Measurements from ENCODE around the gene SRPRA.

The SRPRA gene

DNA sequence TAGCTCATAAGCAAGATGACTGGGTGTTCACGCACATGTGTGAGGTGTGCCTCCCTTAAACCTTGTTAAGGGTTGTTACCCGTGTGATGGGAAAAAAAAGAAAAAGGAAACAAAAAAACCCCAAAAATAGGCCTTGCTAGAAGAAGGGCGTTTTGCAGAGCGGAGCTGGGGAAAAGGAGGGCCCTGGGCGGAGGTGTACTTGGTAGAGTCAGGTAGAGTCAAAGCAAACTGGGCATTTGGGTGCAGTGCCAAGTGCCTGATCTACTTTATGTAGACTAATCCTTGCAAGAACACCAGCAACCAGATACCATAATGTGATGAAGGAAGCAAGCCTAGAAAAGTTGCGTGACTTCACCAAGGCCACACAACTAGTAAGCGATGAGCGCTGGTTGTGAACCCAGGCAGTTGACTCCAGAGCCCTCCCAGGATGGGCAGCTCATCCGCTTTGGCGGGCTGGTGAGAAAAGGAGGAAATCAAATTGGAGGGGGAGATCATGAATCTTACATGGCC, 13.0 kb upstream of the SRPRA start:
- H3K27me3 ChIP-seq (ENCODE audit: control insufficient read depth, insufficient read depth, low read length), result no peaks in the 10 kb centered on the region
- no peaks in the 10 kb centered on the region for H3K9me3 ChIP-seq (replicated peaks; ENCODE audit: low read length)
- peaks cover 8% of the 10 kb centered on the region for H3K36me3 ChIP-seq (ENCODE audit: insufficient read depth, low read length)
- peak overlapping the region; percentile 79 for H3K4me3 ChIP-seq (ENCODE audit: low read length)
- H3K4me2 ChIP-seq (ENCODE audit: low read length), result peak overlapping the region; percentile 81
- H3K9ac ChIP-seq (ENCODE audit: low read depth, low read length), result no peak overlapping the region
- peaks cover 17% of the 10 kb centered on the region for H3K4me1 ChIP-seq (ENCODE audit: control insufficient read depth, insufficient read depth, low read length)

- Histone ChIP-seq H3K4me2 (ENCODE audit: low read length) (no peak overlapping the region), H3K27me3 (ENCODE audit: control insufficient read depth, insufficient read depth, low read length) (no peaks in the 10 kb centered on the region), H3K4me3 (ENCODE audit: low read length) (no peak overlapping the region), H3K9me3 (replicated peaks; ENCODE audit: low read length) (no peaks in the 10 kb centered on the region), H3K36me3 (ENCODE audit: insufficient read depth, low read length) (peaks cover 9% of the 10 kb centered on the region), H3K9ac (ENCODE audit: low read depth, low read length) (no peak overlapping the region), H3K4me1 (ENCODE audit: control insufficient read depth, insufficient read depth, low read length) (peaks cover 17% of the 10 kb centered on the region)
Observed at GRCh38 chr11:126281245-126281644, 12.6 kb upstream of the SRPRA start.

DNA sequence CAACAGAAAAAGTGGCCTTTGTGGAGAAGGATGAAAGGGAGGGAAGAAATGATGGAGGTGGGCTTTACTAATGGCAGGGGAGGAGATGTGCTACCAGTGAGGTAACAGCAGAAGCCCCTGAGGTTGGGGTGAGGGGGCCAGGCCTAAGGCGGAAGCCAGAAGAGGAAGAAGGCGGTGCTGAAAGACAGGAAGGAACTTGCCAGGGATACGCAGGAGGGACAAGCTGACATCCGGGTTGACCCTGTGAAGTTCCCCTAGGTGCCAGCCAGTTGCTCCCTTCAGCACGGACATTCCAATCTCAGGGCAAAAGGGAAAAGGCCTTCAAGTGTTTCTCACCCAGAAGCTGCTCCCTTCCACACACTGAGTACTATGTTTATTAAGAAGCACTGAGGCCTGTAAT, 11.9 kb upstream of the SRPRA start:
- no peak overlapping the region for H3K9ac ChIP-seq (ENCODE audit: low read depth, low read length)

DNA sequence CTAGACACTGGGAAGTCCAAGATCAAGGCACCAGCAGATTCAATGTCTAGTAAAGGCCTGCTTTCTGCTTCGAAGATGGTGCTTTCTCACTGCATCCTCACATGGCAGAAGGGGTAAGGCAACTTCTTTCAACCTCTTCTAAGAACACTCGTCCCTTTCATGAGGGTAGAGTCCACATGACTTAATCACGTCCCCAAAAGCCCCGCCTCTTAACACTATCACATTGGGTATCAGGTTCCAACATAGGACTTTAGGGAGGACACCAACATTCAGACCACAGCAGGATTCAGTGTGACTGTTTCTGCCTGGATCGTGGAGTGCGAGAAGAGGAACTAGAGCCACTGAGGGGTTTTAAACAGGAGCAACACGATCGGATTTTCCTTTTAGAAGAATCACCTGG, 10.5 kb upstream of the SRPRA start:
- H3K4me3 ChIP-seq (ENCODE audit: low read length), result no peak overlapping the region

More for the DNA sequence above, 11.9 kb upstream of the SRPRA start:
- Histone ChIP-seq H3K9me3 (replicated peaks; ENCODE audit: low read length) (no peaks in the 10 kb centered on the region), H3K4me3 (ENCODE audit: low read length) (no peak overlapping the region), H3K4me2 (ENCODE audit: low read length) (no peak overlapping the region), H3K27me3 (ENCODE audit: control insufficient read depth, insufficient read depth, low read length) (no peaks in the 10 kb centered on the region), H3K4me1 (ENCODE audit: control insufficient read depth, insufficient read depth, low read length) (peaks cover 17% of the 10 kb centered on the region), H3K36me3 (ENCODE audit: insufficient read depth, low read length) (peaks cover 14% of the 10 kb centered on the region)

DNA sequence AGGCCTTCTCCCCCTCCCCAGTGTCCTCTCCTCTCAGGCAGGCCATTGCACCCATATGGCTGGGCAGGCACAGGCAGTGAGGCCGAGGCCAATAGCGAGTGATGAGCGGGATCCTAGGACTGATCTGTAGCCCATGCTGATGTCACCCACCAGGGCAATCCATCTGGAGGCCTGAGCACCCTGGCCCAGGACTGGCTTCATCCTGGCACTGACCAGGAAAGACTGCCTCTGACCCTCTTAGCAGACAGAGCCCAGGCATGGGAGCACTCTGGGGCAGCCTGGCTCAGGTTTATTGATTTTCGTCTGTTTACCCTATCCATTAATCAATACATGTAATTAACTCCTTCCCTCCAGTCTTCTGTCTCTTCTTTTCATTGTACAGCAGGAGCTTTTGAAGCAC, 9.1 kb upstream of the SRPRA start:
- H3K4me1 ChIP-seq (ENCODE audit: control insufficient read depth, insufficient read depth, low read length), result peaks cover 9% of the 10 kb centered on the region
- H3K9me3 ChIP-seq (replicated peaks; ENCODE audit: low read length), result no peaks in the 10 kb centered on the region
- H3K4me3 ChIP-seq (ENCODE audit: low read length), result no peak overlapping the region
- H3K9ac ChIP-seq (ENCODE audit: low read depth, low read length), result no peak overlapping the region
- H3K36me3 ChIP-seq (ENCODE audit: insufficient read depth, low read length), result peaks cover 36% of the 10 kb centered on the region
- no peak overlapping the region for H3K4me2 ChIP-seq (ENCODE audit: low read length)
- no peaks in the 10 kb centered on the region for H3K27me3 ChIP-seq (ENCODE audit: control insufficient read depth, insufficient read depth, low read length)

More for the DNA sequence above, 10.5 kb upstream of the SRPRA start:
- no peaks in the 10 kb centered on the region for H3K9me3 ChIP-seq (replicated peaks; ENCODE audit: low read length)
- peaks cover 17% of the 10 kb centered on the region for H3K4me1 ChIP-seq (ENCODE audit: control insufficient read depth, insufficient read depth, low read length)
- H3K4me2 ChIP-seq (ENCODE audit: low read length), result no peak overlapping the region
- H3K27me3 ChIP-seq (ENCODE audit: control insufficient read depth, insufficient read depth, low read length), result no peaks in the 10 kb centered on the region
- H3K9ac ChIP-seq (ENCODE audit: low read depth, low read length), result no peak overlapping the region
- peaks cover 25% of the 10 kb centered on the region for H3K36me3 ChIP-seq (ENCODE audit: insufficient read depth, low read length)

DNA sequence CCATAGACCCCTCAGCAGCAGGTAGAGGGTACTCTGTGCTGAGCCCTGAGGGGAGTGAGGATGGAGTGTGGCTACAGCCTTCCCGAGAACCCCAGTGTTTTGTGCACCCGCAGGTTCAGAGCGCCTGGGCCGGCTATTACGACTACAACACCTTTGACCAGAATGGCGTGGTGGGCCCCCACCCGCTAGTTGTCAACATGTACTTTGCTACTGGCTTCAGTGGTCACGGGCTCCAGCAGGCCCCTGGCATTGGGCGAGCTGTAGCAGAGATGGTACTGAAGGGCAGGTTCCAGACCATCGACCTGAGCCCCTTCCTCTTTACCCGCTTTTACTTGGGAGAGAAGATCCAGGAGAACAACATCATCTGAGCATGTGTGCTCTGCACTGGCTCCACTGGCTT, 8.6 kb upstream of the SRPRA start:
- H3K9me3 ChIP-seq (replicated peaks; ENCODE audit: low read length), result no peaks in the 10 kb centered on the region
- H3K9ac ChIP-seq (ENCODE audit: low read depth, low read length), result no peak overlapping the region
- H3K36me3 ChIP-seq (ENCODE audit: insufficient read depth, low read length), result peaks cover 36% of the 10 kb centered on the region
- H3K27me3 ChIP-seq (ENCODE audit: control insufficient read depth, insufficient read depth, low read length), result no peaks in the 10 kb centered on the region
- H3K4me1 ChIP-seq (ENCODE audit: control insufficient read depth, insufficient read depth, low read length), result peaks cover 5% of the 10 kb centered on the region
- H3K4me3 ChIP-seq (ENCODE audit: low read length), result no peak overlapping the region
- no peak overlapping the region for H3K4me2 ChIP-seq (ENCODE audit: low read length)

DNA sequence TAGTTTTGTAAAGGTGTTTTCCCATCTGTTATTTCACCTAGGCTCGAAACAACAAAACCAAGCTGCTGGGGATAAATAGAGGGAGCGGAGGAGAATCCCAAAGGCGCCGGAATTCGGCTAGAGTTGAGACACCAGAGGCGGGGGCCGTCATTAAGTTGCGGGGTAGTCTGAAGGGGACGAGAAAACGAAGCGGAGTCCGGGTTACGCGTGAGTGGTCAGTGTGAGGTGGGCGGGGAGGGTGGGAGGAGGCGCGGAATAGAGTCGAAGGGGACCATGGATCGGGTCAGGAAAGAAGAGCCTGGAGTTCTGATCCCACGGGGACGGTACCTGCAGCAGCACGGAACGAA, 361 bp downstream of the SRPRA start:
- Histone ChIP-seq H3K36me3 (ENCODE audit: insufficient read depth, low read length) (peaks cover 46% of the 10 kb centered on the region), H3K4me2 (ENCODE audit: low read length) (peak overlapping the region; percentile 86), H3K4me1 (ENCODE audit: control insufficient read depth, insufficient read depth, low read length) (peaks cover 13% of the 10 kb centered on the region), H3K9ac (ENCODE audit: low read depth, low read length) (peak overlapping the region; percentile 97), H3K9me3 (replicated peaks; ENCODE audit: low read length) (no peaks in the 10 kb centered on the region), H3K4me3 (ENCODE audit: low read length) (peak overlapping the region; percentile 95), H3K27me3 (ENCODE audit: control insufficient read depth, insufficient read depth, low read length) (no peaks in the 10 kb centered on the region)

- H3K36me3 ChIP-seq (ENCODE audit: insufficient read depth, low read length), result peaks cover 49% of the 10 kb centered on the region
- peak overlapping the region; percentile 95 for H3K4me3 ChIP-seq (ENCODE audit: low read length)
- H3K9ac ChIP-seq (ENCODE audit: low read depth, low read length), result peak overlapping the region; percentile 97
- no peaks in the 10 kb centered on the region for H3K9me3 ChIP-seq (replicated peaks; ENCODE audit: low read length)
- H3K4me1 ChIP-seq (ENCODE audit: control insufficient read depth, insufficient read depth, low read length), result peaks cover 13% of the 10 kb centered on the region
- H3K4me2 ChIP-seq (ENCODE audit: low read length), result peak overlapping the region; percentile 86
- no peaks in the 10 kb centered on the region for H3K27me3 ChIP-seq (ENCODE audit: control insufficient read depth, insufficient read depth, low read length)
Observed at GRCh38 chr11:126267650-126268049, 1.0 kb downstream of the SRPRA start.

- Histone ChIP-seq H3K9me3 (replicated peaks; ENCODE audit: low read length) (no peaks in the 10 kb centered on the region), H3K4me3 (ENCODE audit: low read length) (no peak overlapping the region), H3K9ac (ENCODE audit: low read depth, low read length) (no peak overlapping the region), H3K4me1 (ENCODE audit: control insufficient read depth, insufficient read depth, low read length) (peaks cover 13% of the 10 kb centered on the region), H3K27me3 (ENCODE audit: control insufficient read depth, insufficient read depth, low read length) (no peaks in the 10 kb centered on the region), H3K36me3 (ENCODE audit: insufficient read depth, low read length) (peaks cover 66% of the 10 kb centered on the region), H3K4me2 (ENCODE audit: low read length) (no peak overlapping the region)
Observed at GRCh38 chr11:126265811-126266210, 2.9 kb downstream of the SRPRA start.

DNA sequence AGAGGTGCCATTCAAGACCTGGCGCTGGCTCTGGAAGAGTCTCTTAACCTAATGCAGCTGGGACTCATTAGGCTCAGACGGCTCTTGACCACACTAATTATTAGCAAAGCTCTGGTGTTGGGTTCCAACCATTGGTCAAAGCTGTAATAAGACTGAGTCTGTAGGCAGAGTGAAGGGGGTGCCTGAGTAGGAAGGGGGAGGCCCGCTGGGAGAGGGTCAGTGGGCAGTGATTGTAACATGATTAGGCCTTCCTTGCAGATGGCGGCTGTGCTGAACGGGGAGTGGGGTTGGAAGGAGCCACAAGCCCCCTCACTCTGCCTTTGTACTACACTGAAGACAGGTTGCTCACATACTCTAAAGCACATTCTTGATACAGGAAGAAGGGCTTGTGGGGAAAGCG, 5.2 kb downstream of the SRPRA start:
- Histone ChIP-seq H3K27me3 (ENCODE audit: control insufficient read depth, insufficient read depth, low read length) (no peaks in the 10 kb centered on the region), H3K9me3 (replicated peaks; ENCODE audit: low read length) (no peaks in the 10 kb centered on the region), H3K4me1 (ENCODE audit: control insufficient read depth, insufficient read depth, low read length) (peaks cover 9% of the 10 kb centered on the region), H3K4me2 (ENCODE audit: low read length) (no peak overlapping the region), H3K36me3 (ENCODE audit: insufficient read depth, low read length) (peaks cover 69% of the 10 kb centered on the region), H3K4me3 (ENCODE audit: low read length) (no peak overlapping the region), H3K9ac (ENCODE audit: low read depth, low read length) (no peak overlapping the region)

DNA sequence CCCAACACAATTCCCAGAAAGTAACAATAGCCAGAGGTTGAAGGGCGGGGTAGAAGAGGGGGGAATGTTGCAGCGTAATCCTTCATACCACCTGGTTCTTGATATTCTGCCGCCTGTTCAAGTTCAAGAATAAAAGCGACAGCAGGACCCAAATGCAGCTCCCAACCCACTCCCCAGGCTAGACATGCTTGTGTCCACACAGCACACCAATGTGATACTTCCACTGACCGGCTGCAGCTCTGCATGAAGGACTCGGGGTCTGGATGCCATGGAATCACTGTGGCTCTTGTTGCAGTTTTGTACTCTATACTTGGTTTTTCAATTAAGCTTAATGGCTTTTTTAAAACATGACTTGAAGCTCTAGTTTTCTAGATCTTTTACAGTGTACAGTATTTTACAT, 6.5 kb downstream of the SRPRA start:
- Histone ChIP-seq H3K4me3 (ENCODE audit: low read length) (no peak overlapping the region), H3K4me2 (ENCODE audit: low read length) (no peak overlapping the region), H3K9me3 (replicated peaks; ENCODE audit: low read length) (no peaks in the 10 kb centered on the region), H3K9ac (ENCODE audit: low read depth, low read length) (no peak overlapping the region), H3K36me3 (ENCODE audit: insufficient read depth, low read length) (peaks cover 70% of the 10 kb centered on the region), H3K27me3 (ENCODE audit: control insufficient read depth, insufficient read depth, low read length) (no peaks in the 10 kb centered on the region), H3K4me1 (ENCODE audit: control insufficient read depth, insufficient read depth, low read length) (peaks cover 9% of the 10 kb centered on the region)

DNA sequence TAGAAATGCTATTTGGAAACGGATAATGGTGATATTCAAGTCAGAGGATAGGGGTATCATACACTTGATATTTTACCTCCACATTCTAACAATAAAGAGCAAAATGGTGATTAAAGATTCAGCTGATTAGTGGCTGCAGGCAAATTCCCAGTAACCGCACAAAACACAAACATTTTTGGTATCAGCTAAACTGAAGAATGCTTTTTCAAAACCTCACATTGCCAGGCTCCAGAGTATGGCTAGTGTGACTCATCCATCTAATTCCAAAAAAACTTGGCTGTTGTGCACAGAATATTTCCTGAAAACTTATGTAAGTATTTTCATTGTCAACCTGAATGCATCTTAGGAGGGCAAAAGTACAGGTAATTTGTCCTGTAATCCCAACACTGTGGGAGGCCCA, 10.9 kb downstream of the SRPRA start:
- Histone ChIP-seq H3K9ac (ENCODE audit: low read depth, low read length) (no peak overlapping the region), H3K4me1 (ENCODE audit: control insufficient read depth, insufficient read depth, low read length) (peaks cover 7% of the 10 kb centered on the region), H3K9me3 (replicated peaks; ENCODE audit: low read length) (no peaks in the 10 kb centered on the region), H3K36me3 (ENCODE audit: insufficient read depth, low read length) (peaks cover 55% of the 10 kb centered on the region), H3K4me3 (ENCODE audit: low read length) (no peak overlapping the region), H3K27me3 (ENCODE audit: control insufficient read depth, insufficient read depth, low read length) (no peaks in the 10 kb centered on the region), H3K4me2 (ENCODE audit: low read length) (no peak overlapping the region)

All from skeletal muscle satellite cell (primary cell).